ENCODE data around the gene NPHP4.
"Not testable (repeated sequence)": the region's sequence is repeated elsewhere in the genome, so short reads cannot be mapped to it uniquely, and the experiment has no call there.

Gene NPHP4

GRCh38 chr1:6024376-6024775 lies 32.2 kb upstream of the NPHP4 start:
- DNase-seq (ENCODE audit: low read depth, low spot score): no peak

GRCh38 chr1:6023346-6023745 lies 31.1 kb upstream of the NPHP4 start:
- no peak for DNase-seq (ENCODE audit: low read depth, low spot score)

- no peak for DNase-seq (ENCODE audit: low read depth, low spot score)
Observed at GRCh38 chr1:6022193-6022592, 30.0 kb upstream of the NPHP4 start.

- no peak for DNase-seq (ENCODE audit: low read depth, low spot score)
Observed at GRCh38 chr1:6019166-6019845, 27.1 kb upstream of the NPHP4 start.

GRCh38 chr1:6017654-6018053 lies 25.4 kb upstream of the NPHP4 start:
- not testable (repeated sequence) for DNase-seq (ENCODE audit: low read depth, low spot score)

- DNase-seq (ENCODE audit: low read depth, low spot score): peak; percentile 84
Observed at GRCh38 chr1:6016191-6016865, 24.1 kb upstream of the NPHP4 start.

- no peak for DNase-seq (ENCODE audit: low read depth, low spot score)
Observed at GRCh38 chr1:6014130-6014999, 22.1 kb upstream of the NPHP4 start.

GRCh38 chr1:6013491-6013890 lies 21.3 kb upstream of the NPHP4 start:
- no peak for DNase-seq (ENCODE audit: low read depth, low spot score)

- DNase-seq (ENCODE audit: low read depth, low spot score): no peak
Observed at GRCh38 chr1:6012529-6013318, 20.5 kb upstream of the NPHP4 start.

- no peak for DNase-seq (ENCODE audit: low read depth, low spot score)
Observed at GRCh38 chr1:6011946-6012258, 19.7 kb upstream of the NPHP4 start.

GRCh38 chr1:6011161-6011945 lies 19.1 kb upstream of the NPHP4 start:
- no peak for DNase-seq (ENCODE audit: low read depth, low spot score)

- DNase-seq (ENCODE audit: low read depth, low spot score): no peak
Observed at GRCh38 chr1:6010554-6010953, 18.3 kb upstream of the NPHP4 start.

- no peak for DNase-seq (ENCODE audit: low read depth, low spot score)
Observed at GRCh38 chr1:6009120-6010040, 17.2 kb upstream of the NPHP4 start.

GRCh38 chr1:6008696-6009095 lies 16.5 kb upstream of the NPHP4 start:
- no peak for DNase-seq (ENCODE audit: low read depth, low spot score)

GRCh38 chr1:6008084-6008415 lies 15.8 kb upstream of the NPHP4 start:
- DNase-seq (ENCODE audit: low read depth, low spot score): no peak

GRCh38 chr1:6007318-6008083 lies 15.3 kb upstream of the NPHP4 start:
- peak; percentile 22 for DNase-seq (ENCODE audit: low read depth, low spot score)

- DNase-seq (ENCODE audit: low read depth, low spot score): no peak
Observed at GRCh38 chr1:6006882-6007281, 14.7 kb upstream of the NPHP4 start.

GRCh38 chr1:6005276-6005917 lies 13.2 kb upstream of the NPHP4 start:
- no peak for DNase-seq (ENCODE audit: low read depth, low spot score)
